Fibroblast of lung (primary cell): ENCODE results near the gene ARPC2. TPM values are rescaled to one million over a fixed set of nuclear protein-coding genes. Genes with fewer than 3 reads are reported as not detected.

Experiments used
- DNase-seq, 2 donors: peaks; one replicate each; pipeline versions ENCODE4 v3.0.0 to v3.0.0-alpha.2; 2010; ENCODE audit warnings: low read depth in 2 of 2
- H2AFZ ChIP-seq: 2 replicates; pipeline ENCODE4 v1.5.1; 2012; ENCODE audit warnings: low read length, control low read depth, inconsistent platforms
- H3K27ac ChIP-seq: 2 replicates; pipeline ENCODE4 v1.5.1; 2011; ENCODE audit warnings: low read length, control low read depth; ENCODE audit not compliant: insufficient read depth
- H3K27me3 ChIP-seq: 2 replicates; pipeline ENCODE4 v1.5.1; 2011; ENCODE audit warnings: mild to moderate bottlenecking, low read length; ENCODE audit not compliant: control insufficient read depth, insufficient read depth
- H3K36me3 ChIP-seq: 2 replicates; pipeline ENCODE4 v1.5.1; 2011; ENCODE audit warnings: low read length; ENCODE audit not compliant: control insufficient read depth, insufficient read depth
- H3K4me1 ChIP-seq: 2 replicates; pipeline ENCODE4 v1.5.1; 2011; ENCODE audit warnings: low read length; ENCODE audit not compliant: control insufficient read depth, insufficient read depth; ENCODE audit errors: extremely low read depth
- H3K4me2 ChIP-seq: 2 replicates; pipeline ENCODE4 v1.5.1; 2011; ENCODE audit warnings: low read length, control low read depth; ENCODE audit not compliant: insufficient read depth; ENCODE audit errors: extremely low read depth
- H3K4me3 ChIP-seq, 4 experiments: fragments of 200-600 bp in 1 of 4; sonication (generic) in 1 of 4; replicated peaks in 1 of 4; 2 replicates each; pipeline ENCODE4 v1.5.1; 2011 to 2016; ENCODE audit warnings: low read length in 4 of 4, low read depth in 3 of 4, mild to moderate bottlenecking in 3 of 4, control low read depth in 2 of 4, inconsistent platforms in 1 of 4, mixed read lengths in 1 of 4; ENCODE audit not compliant: insufficient read depth in 1 of 4; ENCODE audit errors: control extremely low read depth in 1 of 4
- H3K79me2 ChIP-seq: 2 replicates; pipeline ENCODE4 v1.5.1; 2012; ENCODE audit warnings: mild to moderate bottlenecking, low read length, inconsistent platforms; ENCODE audit not compliant: control insufficient read depth, insufficient read depth
- H3K9ac ChIP-seq: 2 replicates; pipeline ENCODE4 v1.5.1; 2011; ENCODE audit warnings: mild to moderate bottlenecking, low read length, control low read depth; ENCODE audit not compliant: insufficient read depth
- H3K9me3 ChIP-seq: 2 replicates; pipeline ENCODE4 v1.5.1; 2012; ENCODE audit warnings: low read depth, low read length; ENCODE audit not compliant: control insufficient read depth, insufficient read depth
- H4K20me1 ChIP-seq: 2 replicates; pipeline ENCODE4 v1.5.1; 2011; ENCODE audit warnings: low read length; ENCODE audit not compliant: control insufficient read depth, insufficient read depth; ENCODE audit errors: extremely low read depth
- CTCF ChIP-seq, 2 donors: IDR thresholded peaks in 1 of 2; conservative IDR thresholded peaks in 1 of 2; 1 replicate in 1 of 2; 2 replicates in 1 of 2; pipeline ENCODE4 v1.5.1; 2011 to 2012; ENCODE audit warnings: low read length in 2 of 2, control low read depth in 1 of 2, inconsistent platforms in 1 of 2, low read depth in 1 of 2, mild to moderate bottlenecking in 1 of 2
- EZH2 ChIP-seq: IDR thresholded peaks from 2 replicates; pipeline ENCODE4 v1.5.1; 2012; ENCODE audit warnings: low read length, control low read depth, mild to moderate bottlenecking; ENCODE audit errors: missing control alignments
- polyA plus RNA-seq, 2 donors: library from polyadenylated mRNA; depleted of rRNA in 1 of 2; stranded (reverse) in 1 of 2; unstranded in 1 of 2; fragments of >200 nt; gene quantifications; 2 replicates each; pipeline ENCODE4 v1.2.1, GENCODE V29; 2011 to 2012; ENCODE audit warnings: missing spikeins in 1 of 2
- total RNA-seq: library from RNA; depleted of rRNA; stranded (reverse); fragments of >200 nt; gene quantifications from 2 replicates; pipeline ENCODE4 v1.2.1, GENCODE V29; 2014

Gene ARPC2
- total and polyA plus RNA-seq, 2 donors (not counting 1 experiment from before 2014, with no cell fraction given), result 199 to 893 TPM

GRCh38 chr2:218284106-218284811, 67.3 kb downstream of the ARPC2 start:
- TF ChIP-seq EZH2 (no peak), CTCF (conservative IDR thresholded peaks at IDR 0.05 in 1 of 2, IDR thresholded peaks at IDR 0.05 in 1 of 2; ENCODE audit: low read depth in 1 of 2, low read length in 2 of 2) (no peak)
- DNase-seq, result peak; percentile 82
- Histone ChIP-seq H3K9ac (peak overlapping the region; percentile 31), H3K4me3 (peak overlapping the region in 1 of 4 experiments; percentile 30), H4K20me1 (no peaks in the 10 kb centered on the region), H3K27me3 (no peaks in the 10 kb centered on the region), H3K36me3 (peaks cover 15% of the 10 kb centered on the region), H3K4me2 (peak overlapping the region; percentile 72), H3K9me3 (no peaks in the 10 kb centered on the region), H2AFZ (no peak overlapping the region), H3K4me1 (peaks cover 48% of the 10 kb centered on the region), H3K27ac (peak overlapping the region; percentile 100), H3K79me2 (peaks cover 77% of the 10 kb centered on the region)

- peak; percentile 62 for DNase-seq
- peaks cover 76% of the 10 kb centered on the region for H3K79me2 ChIP-seq
- peak overlapping the region; percentile 29 for H3K9ac ChIP-seq
- H3K4me2 ChIP-seq, result peak overlapping the region; percentile 100
- TF ChIP-seq CTCF (conservative IDR thresholded peaks at IDR 0.05 in 1 of 2, IDR thresholded peaks at IDR 0.05 in 1 of 2; ENCODE audit: low read depth in 1 of 2, low read length in 2 of 2) (no peak), EZH2 (no peak)
- peaks cover 3% of the 10 kb centered on the region for H3K36me3 ChIP-seq
- H2AFZ ChIP-seq, result no peak overlapping the region
- H3K9me3 ChIP-seq, result no peaks in the 10 kb centered on the region
- peak overlapping the region; percentile 100 for H3K27ac ChIP-seq
- no peaks in the 10 kb centered on the region for H4K20me1 ChIP-seq
- no peaks in the 10 kb centered on the region for H3K27me3 ChIP-seq
- H3K4me1 ChIP-seq, result peaks cover 60% of the 10 kb centered on the region
- peak overlapping the region; percentile 19 to 75 (median 52) for H3K4me3 ChIP-seq
Observed at GRCh38 chr2:218285604-218286003, 68.6 kb downstream of the ARPC2 start.

GRCh38 chr2:218286570-218287459, 69.8 kb downstream of the ARPC2 start:
- peak overlapping the region; percentile 100 for H3K4me2 ChIP-seq
- peak; percentile 95 to 97 for DNase-seq
- peak overlapping the region; percentile 45 to 75 (median 58) for H3K4me3 ChIP-seq
- H3K27me3 ChIP-seq, result no peaks in the 10 kb centered on the region
- no peaks in the 10 kb centered on the region for H4K20me1 ChIP-seq
- H3K4me1 ChIP-seq, result peaks cover 59% of the 10 kb centered on the region
- peak overlapping the region; percentile 43 for H2AFZ ChIP-seq
- TF ChIP-seq EZH2 (no peak), CTCF (conservative IDR thresholded peaks at IDR 0.05 in 1 of 2, IDR thresholded peaks at IDR 0.05 in 1 of 2; ENCODE audit: low read depth in 1 of 2, low read length in 2 of 2) (no peak)
- H3K36me3 ChIP-seq, result no peaks in the 10 kb centered on the region
- no peaks in the 10 kb centered on the region for H3K9me3 ChIP-seq
- peak overlapping the region; percentile 79 for H3K9ac ChIP-seq
- peak overlapping the region; percentile 100 for H3K27ac ChIP-seq
- peaks cover 82% of the 10 kb centered on the region for H3K79me2 ChIP-seq
